ENCODE data around the gene COL12A1. TPM values are rescaled to one million over a fixed set of nuclear protein-coding genes. Genes with fewer than 3 reads are reported as not detected.

The COL12A1 gene
- total and polyA plus RNA-seq, 2 of the 13 experiments (the other 11 are each of a cell fraction or from before 2014, with no cell fraction given) = 0.02 TPM; not detected in 1

DNA sequence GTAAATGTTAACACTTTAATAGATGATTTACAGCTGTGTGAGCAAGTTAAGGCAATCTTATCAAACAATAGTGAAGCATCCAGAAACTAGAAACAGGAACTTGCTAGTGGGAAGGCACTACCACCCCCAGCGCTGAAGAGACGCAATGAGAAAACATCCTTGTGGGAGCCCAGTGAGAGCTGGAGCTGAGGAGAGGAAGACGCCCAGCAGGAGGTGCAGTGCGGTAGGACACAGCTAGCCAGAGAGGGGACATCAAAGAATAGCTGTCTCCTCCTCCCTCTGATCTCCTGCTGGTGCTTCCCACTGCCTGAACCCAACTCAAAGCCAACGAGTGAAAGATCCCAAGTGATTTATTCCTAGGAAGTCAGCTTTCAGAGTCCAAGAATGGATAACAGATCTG is 140.3 kb downstream of the COL12A1 start:
- Histone ChIP-seq H3K9me3 (ENCODE audit: low read length) (no peaks in the 10 kb centered on the region), H3K4me2 (ENCODE audit: low read depth, low read length) (no peak overlapping the region), H3K4me1 (ENCODE audit: insufficient read depth, low read length) (no peaks in the 10 kb centered on the region), H3K9ac (ENCODE audit: insufficient read depth, low read depth, low read length) (no peak overlapping the region), H4K20me1 (ENCODE audit: insufficient read depth, low read length) (no peaks in the 10 kb centered on the region), H3K27me3 (ENCODE audit: control insufficient read depth in 1 of 2, insufficient read depth in 2 of 2, low read length in 2 of 2) (no peaks in the 10 kb centered on the region), H3K27ac (ENCODE audit: extremely low read length, insufficient read depth, low read length) (no peak overlapping the region), H3K36me3 (replicated peaks in 1 of 2; ENCODE audit: control insufficient read depth in 1 of 2, insufficient read depth in 2 of 2, low read length in 2 of 2) (no peaks in the 10 kb centered on the region), H3K4me3 (replicated peaks in 1 of 3; ENCODE audit: insufficient read depth in 1 of 3, low read depth in 2 of 3, low read length in 3 of 3) (no peak overlapping the region), H2AFZ (ENCODE audit: low read length) (no peak overlapping the region), H3K79me2 (ENCODE audit: insufficient read depth, low read length) (no peaks in the 10 kb centered on the region)
- ChIA-PET CTCF (ENCODE audit: low intra/inter-chr PET ratio, low total read pairs) (no interaction called here), POLR2A (no interaction called here)
- intact Hi-C loops (cut with micrococcal nuclease; ENCODE audit: unreplicated experiment) = loop anchor here (1.0 to 2.0 kb wide), 2 partner anchors 139 to 143 kb away; no protein-coding TSS in a partner anchor
- no peak for FAIRE-seq
- in situ Hi-C loops (cut with HindIII; ENCODE audit: extremely low pct_ligation_motif_present, low pct_unique_long_range_greater_than_20kb) = no loop called here
- no peak for DNase-seq (ENCODE audit: low spot score)
- 4% methylated on average over 5 of the region's 5 CpGs for WGBS (ENCODE audit: low lambda C conversion rate)
- BruUV-seq (replicated peaks) = no TSS peak
- ATAC-seq = peak; percentile 80
- TF ChIP-seq, protein P1, sequence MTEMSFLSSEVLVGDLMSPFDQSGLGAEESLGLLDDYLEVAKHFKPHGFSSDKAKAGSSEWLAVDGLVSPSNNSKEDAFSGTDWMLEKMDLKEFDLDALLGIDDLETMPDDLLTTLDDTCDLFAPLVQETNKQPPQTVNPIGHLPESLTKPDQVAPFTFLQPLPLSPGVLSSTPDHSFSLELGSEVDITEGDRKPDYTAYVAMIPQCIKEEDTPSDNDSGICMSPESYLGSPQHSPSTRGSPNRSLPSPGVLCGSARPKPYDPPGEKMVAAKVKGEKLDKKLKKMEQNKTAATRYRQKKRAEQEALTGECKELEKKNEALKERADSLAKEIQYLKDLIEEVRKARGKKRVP (CRISPR knock-in tag; IDR thresholded peaks at IDR 0.05) = no peak
- TF ChIP-seq HDAC1 (CRISPR knock-in tag; IDR thresholded peaks at IDR 0.05) (no peak), ZNF614 (CRISPR knock-in tag; IDR thresholded peaks at IDR 0.05; ENCODE audit: borderline replicate concordance) (no peak), IKZF4 (CRISPR knock-in tag; IDR thresholded peaks at IDR 0.05; ENCODE audit: borderline replicate concordance, low read depth, not compliant biosample characterization) (no peak), ISX (CRISPR knock-in tag; conservative IDR thresholded peaks at IDR 0.05) (no peak), DR1 (CRISPR knock-in tag; IDR thresholded peaks at IDR 0.05) (no peak), SKI (IDR thresholded peaks at IDR 0.05; ENCODE audit: partially characterized antibody) (no peak), ARNT (IDR thresholded peaks at IDR 0.05) (no peak), CREB1 (IDR thresholded peaks at IDR 0.05) (no peak), CREB1 (CRISPR knock-in tag; IDR thresholded peaks at IDR 0.05) (no peak), ZNF382 (CRISPR knock-in tag; IDR thresholded peaks at IDR 0.05; ENCODE audit: borderline replicate concordance) (no peak), MYC (CRISPR knock-in tag; IDR thresholded peaks at IDR 0.05; ENCODE audit: borderline replicate concordance) (no peak), ZNF350 (CRISPR knock-in tag; IDR thresholded peaks at IDR 0.05; ENCODE audit: borderline replicate concordance, low read depth) (no peak), ZSCAN22 (CRISPR knock-in tag; IDR thresholded peaks at IDR 0.05) (peak; percentile 72; the same call in 1 of the 2 replicates), RELA (CRISPR knock-in tag; IDR thresholded peaks at IDR 0.05) (no peak), ZNF788 (CRISPR knock-in tag; IDR thresholded peaks at IDR 0.05; ENCODE audit: borderline replicate concordance) (no peak)
- TF ChIP-seq, protein P2, sequence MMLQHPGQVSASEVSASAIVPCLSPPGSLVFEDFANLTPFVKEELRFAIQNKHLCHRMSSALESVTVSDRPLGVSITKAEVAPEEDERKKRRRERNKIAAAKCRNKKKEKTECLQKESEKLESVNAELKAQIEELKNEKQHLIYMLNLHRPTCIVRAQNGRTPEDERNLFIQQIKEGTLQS (CRISPR knock-in tag; IDR thresholded peaks at IDR 0.05) = no peak
- TF ChIP-seq, protein P3, sequence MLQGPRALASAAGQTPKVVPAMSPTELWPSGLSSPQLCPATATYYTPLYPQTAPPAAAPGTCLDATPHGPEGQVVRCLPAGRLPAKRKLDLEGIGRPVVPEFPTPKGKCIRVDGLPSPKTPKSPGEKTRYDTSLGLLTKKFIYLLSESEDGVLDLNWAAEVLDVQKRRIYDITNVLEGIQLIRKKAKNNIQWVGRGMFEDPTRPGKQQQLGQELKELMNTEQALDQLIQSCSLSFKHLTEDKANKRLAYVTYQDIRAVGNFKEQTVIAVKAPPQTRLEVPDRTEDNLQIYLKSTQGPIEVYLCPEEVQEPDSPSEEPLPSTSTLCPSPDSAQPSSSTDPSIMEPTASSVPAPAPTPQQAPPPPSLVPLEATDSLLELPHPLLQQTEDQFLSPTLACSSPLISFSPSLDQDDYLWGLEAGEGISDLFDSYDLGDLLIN (CRISPR knock-in tag; IDR thresholded peaks at IDR 0.05; ENCODE audit: borderline replicate concordance) = no peak
- TF ChIP-seq, protein P4, sequence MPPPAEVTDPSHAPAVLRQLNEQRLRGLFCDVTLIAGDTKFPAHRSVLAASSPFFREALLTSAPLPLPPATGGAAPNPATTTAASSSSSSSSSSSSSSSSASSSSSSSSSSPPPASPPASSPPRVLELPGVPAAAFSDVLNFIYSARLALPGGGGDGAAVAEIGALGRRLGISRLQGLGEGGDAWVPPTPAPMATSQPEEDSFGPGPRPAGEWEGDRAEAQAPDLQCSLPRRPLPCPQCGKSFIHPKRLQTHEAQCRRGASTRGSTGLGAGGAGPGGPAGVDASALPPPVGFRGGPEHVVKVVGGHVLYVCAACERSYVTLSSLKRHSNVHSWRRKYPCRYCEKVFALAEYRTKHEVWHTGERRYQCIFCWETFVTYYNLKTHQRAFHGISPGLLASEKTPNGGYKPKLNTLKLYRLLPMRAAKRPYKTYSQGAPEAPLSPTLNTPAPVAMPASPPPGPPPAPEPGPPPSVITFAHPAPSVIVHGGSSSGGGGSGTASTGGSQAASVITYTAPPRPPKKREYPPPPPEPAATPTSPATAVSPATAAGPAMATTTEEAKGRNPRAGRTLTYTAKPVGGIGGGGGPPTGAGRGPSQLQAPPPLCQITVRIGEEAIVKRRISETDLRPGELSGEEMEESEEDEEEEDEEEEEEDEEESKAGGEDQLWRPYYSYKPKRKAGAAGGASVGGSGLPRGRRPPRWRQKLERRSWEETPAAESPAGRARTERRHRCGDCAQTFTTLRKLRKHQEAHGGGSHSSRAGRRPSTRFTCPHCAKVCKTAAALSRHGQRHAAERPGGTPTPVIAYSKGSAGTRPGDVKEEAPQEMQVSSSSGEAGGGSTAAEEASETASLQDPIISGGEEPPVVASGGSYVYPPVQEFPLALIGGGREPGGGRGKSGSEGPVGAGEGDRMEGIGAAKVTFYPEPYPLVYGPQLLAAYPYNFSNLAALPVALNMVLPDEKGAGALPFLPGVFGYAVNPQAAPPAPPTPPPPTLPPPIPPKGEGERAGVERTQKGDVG (CRISPR knock-in tag; IDR thresholded peaks at IDR 0.05; ENCODE audit: borderline replicate concordance) = no peak
